Stimulated activated CD4-positive, alpha-beta T cell treated with anti-CD3 and anti-CD28 coated beads, Interleukin-2, amount 100 ng/mL, for 4 hours (primary cell): ENCODE measurements around the gene STX19.

Experiments used
- DNase-seq: peaks from one replicate; pipeline ENCODE4 v3.0.0-alpha.2; 2020; ENCODE audit warnings: low read depth

Gene STX19

GRCh38 chr3:94036909-94037507, 8.6 kb upstream of the STX19 start:
- no peak for DNase-seq

GRCh38 chr3:94026623-94027022, 1.8 kb downstream of the STX19 start:
- no peak for DNase-seq

GRCh38 chr3:94024385-94024784, 4.0 kb downstream of the STX19 start:
- DNase-seq: no peak

- no peak for DNase-seq
These were observed 8.1 kb downstream of the STX19 start for GRCh38 chr3:94020293-94020692.

DNA sequence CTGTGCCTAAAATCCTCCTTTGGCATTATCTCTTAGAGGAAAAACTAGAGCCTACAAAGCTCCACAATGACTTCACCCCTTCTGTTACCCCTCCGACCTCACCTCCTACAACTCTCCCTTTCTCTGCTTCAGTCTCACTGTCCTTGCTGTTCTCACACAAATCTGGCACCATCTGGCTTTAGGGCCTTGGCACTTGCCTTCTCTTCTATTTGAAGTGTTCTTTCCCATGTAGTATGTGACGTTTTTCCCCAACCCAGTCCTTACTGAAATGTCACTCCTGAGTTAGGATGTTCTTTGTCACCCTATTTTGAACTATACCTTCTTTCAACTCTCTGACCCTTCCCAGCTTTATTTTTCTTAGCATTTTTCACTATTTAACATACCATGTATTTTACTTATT, 8.7 kb downstream of the STX19 start:
- DNase-seq: no peak

DNA sequence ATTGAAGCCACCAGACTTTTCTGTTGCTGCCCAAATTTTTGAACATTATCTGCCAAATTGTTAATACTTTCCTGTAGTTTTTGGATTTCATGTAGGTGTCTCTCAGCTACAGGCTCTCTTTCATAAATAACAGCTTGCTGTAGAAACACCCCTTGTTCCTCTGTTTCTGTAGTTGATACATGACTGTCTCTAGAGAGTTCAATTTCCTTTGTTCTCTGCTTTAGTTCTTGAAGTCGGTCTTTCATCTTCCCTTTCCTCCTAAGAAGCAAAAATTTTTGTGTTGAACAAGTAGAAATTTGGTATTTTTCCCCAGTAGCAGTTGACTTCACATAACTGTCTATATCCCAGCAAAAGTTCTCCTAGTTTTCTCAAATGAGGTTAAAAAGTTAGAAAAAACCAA, 13.4 kb downstream of the STX19 start:
- no peak for DNase-seq

DNA sequence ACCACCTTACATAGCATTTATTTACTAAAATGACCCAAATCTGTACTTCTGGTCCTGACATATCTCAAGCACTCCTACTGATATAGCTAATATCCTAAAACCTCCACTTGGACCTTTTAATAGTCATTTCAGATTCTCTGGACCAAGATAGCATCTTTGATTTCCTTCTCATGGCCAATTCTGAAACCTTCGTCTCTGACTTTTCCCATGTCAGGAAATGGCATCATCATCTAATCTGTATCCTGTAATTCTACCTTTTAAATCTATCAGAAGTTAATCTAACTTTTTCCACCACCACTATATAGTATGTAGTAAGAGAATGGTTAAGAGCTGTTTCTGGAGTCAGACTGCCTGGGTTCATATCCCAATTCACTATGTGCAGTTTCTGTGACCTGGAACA, 16.2 kb downstream of the STX19 start:
- no peak for DNase-seq

DNA sequence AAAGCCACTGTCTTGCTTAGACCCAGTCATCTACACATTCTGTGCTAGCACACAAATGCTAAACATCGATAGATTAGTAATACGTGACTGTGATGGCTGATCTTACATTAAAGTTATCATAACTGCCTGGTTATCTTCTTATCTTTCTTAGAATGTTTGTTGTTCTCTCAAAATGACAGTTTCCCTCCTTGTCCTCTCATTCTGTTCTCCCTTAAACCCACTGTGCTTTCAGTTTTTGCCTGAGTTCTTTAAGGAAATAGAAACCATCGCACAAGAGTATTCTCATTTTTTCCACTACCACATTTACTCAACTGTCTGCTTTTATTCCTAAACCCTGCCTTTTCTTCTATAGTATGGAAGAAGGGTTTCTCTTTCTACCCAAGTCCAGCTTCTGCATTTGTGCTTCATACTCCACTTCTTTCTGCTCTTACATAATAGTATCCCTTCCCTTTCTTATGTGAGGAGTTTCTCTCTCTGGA, 17.1 kb downstream of the STX19 start:
- DNase-seq: no peak

GRCh38 chr3:94009608-94010007, 18.8 kb downstream of the STX19 start:
- no peak for DNase-seq

DNA sequence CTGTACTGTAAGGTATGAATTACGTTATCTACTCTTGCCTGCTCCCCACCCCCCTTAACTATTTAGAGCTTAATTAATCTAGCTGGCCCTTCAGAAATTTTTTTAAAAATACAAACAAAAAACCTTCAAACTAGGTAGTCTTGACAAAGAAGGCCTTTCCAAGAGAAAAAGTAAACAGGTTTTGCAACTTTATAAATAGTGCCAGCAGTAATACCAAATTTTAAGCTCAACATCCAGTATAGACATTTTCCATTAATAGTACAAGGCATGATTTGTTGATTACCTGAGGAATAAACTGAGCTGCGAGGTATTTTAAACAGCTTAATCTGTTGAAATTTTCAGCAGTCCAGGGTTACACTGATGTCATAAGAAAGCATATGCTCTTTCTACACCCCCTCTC, 20.1 kb downstream of the STX19 start:
- no peak for DNase-seq

DNA sequence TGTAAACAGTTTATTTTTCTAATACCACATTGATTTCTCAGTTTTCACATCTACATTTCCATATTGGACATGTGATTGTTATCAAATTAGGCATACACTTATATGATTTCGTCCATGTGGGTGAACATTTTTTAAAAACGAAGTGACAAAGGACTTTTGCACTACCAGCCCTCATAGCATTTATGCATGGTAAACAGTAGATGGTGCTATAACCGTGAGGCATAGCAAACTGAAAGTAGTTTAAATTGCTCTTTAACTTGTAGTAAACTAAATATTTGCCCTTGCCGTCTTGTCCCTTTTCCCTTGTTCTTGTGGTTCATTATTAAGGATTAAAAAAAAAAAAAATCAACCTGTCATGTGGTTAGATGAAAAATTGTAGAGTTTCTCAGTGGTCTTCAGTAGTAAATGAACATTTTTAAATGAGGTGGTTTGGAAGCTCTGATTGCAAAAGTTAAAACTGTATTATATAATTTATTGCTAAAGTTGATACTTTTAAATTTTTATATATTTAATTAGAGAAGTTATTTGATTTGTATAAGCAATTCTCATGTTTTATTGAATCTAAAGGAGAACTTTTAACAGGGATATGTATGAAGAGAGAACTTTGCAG, 24.0 kb downstream of the STX19 start:
- no peak for DNase-seq

DNA sequence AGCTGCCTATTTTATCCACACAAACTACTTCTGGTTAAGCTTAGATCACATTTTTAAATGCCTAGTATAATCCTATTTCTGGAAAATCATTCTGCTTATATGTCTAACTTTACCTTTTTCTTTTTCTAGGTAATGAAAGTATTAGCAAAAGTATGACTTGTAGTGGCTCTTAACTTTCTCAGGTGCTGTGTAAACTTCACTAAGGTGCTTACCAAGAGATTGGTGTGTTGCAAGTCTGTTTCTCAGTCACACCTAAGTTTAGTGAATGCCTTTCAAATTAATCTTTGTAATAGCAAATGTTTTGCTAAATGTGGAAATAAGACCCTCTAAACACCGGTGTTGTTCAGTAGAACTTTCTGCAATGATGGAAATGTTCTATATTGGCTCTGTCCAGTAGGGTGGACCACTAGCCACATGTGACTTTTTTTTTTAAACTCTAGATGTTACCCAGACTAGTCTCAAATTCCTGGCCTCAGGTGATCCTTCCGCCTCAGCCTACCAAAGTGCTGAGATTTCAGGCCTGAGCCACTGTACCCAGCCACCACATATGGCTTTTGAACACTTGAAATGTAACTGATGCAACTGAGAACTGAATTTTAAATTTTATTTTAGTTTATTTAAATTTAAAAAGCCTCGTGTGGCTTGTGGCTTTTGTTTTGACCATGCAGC, 26.4 kb downstream of the STX19 start:
- no peak for DNase-seq

DNA sequence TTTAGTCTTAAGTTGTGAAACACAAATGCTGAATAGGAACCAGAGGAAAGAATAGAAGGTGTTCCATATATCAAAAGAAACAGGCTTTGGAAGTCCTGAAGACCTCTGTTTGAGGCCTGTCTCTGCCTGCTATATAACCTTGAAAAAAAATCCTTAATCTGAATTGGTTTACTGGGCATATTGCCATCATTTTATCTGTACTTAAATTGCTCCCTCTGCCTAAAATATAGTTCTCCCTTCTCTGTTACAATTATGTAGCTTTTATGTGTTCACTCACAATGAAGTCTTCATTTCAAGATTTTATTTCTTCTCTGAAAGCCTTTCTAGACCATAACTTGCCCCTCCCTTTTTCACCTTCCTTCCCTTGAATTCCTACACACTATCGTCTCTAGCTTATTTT, 27.2 kb downstream of the STX19 start:
- no peak for DNase-seq

DNA sequence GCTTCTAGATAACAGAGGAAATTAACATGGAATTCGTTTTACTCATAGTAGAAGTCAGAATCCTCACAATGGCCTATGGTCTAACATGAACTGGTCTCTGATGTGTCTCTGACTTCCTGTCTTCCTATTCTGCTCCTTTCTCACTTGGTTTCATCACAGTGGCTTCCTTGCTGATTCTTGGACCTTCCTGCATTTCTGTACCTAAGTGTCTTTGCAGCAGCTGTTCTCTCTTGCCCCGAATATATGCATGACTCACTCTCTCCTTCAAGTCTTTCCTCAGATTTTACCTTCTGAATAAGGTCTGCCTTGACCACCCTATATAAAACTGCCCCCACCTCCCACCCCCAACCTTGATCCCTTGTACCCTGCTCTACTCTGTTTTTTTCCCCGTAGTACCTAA, 34.3 kb downstream of the STX19 start:
- no peak for DNase-seq

- DNase-seq: no peak
These were observed 36.2 kb downstream of the STX19 start for GRCh38 chr3:93992207-93992606.

- no peak for DNase-seq
These were observed 36.8 kb downstream of the STX19 start for GRCh38 chr3:93991631-93992030.

GRCh38 chr3:93989241-93989640, 39.2 kb downstream of the STX19 start:
- no peak for DNase-seq

GRCh38 chr3:93988764-93989163, 39.6 kb downstream of the STX19 start:
- no peak for DNase-seq

DNA sequence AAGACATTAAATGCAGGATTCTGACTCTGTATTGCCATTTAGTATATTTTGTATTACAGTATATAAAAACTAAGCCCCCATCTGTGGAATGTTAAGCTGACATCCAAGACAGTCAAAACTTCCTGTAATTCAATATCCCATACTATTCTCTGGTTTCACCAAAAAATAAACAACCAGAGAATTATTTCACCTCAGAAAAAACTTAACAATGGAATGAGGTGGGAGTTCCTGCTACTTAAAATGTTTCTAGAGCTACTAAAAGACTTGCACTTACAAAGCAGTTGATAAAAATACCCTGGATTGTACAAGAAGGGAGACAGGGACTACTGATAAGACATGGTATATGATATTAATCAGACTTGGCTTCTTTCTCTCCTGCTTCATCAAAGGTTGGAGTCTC, 40.1 kb downstream of the STX19 start:
- no peak for DNase-seq

DNA sequence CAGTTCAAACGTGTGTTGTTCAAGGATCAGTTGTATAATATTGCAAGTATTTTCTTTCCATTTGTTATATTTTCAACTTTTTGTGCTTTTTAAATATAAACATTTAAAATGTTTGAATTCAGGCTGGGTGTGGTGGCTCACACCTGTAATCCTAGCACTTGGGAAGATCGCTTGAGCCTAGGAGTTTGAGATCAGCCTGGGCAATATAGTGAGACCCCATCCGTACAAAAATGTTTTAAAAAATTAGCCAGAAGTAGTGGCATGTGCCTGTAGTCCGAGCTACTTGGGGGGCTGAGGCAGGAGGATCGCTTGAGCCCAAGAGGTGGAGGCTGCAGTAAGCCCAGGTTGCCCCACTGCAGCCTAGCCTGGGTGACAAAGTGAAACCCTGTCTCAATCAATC, 43.8 kb downstream of the STX19 start:
- DNase-seq: no peak

- no peak for DNase-seq
These were observed 45.0 kb downstream of the STX19 start for GRCh38 chr3:93983408-93983807.

DNA sequence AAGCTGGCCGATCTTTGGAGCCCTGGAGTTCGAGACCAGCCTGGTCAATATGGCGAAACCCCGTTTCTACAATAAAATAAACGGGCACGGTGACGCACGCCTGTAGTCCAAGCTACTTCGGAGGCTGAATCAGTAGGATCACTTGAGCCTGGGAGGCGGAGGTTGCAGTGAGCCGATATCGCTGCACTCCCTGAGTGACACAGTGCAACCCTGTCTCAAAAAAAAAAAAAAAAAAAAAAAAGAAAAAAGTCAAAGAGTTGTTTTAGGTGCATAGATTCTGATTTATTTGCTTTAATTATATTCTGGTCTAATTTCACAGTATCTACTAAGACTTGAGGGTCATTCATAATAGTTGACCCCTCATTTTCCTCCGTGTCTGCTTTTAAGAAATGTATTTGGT, 46.7 kb downstream of the STX19 start:
- no peak for DNase-seq

DNA sequence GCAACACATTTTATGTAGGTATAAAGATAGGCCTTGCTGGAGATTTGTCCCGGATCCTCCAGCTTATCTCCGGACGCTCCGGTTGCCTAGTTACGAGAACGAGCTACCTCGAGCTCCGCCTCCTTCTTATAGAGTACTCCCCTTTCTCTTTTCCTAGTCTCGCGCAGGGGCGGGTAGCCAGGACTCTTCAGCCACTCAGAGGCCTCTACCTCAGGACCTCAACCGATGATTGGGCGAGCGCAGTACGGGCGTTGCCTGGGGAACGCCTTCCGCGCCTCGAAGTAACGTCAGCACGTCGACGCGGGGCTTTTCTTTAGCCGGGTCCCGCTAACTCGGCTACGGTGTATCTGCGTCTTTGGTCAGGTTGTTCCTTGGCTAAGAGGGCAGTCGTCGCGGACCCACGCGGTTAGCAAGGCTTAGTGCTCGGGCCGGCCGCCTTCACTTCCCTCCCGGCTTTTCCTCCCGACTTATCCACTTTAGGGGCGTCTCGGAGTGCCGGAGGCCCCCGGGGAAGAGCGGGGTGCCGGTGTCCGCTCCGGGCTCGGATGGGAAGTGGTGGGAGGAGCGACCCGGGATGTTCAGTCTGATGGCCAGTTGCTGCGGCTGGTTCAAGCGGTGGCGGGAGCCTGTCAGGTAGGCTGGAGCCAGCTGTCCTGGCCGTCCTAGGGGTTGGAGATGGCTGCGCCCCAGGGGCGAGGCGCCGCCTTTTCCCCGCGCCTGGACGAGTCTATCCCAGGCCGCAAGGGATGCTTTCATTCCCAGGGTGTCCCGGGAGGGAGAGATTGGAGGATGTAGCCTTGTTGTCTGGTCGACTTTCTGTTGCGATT, 48.3 kb downstream of the STX19 start, which contains the start of gene ARL13B:
ARL13B (plus strand) TSS at position 306 of the 827 bp plus-strand sequence; CDS start at position 575, 269 bp downstream.
- peak; percentile 92 for DNase-seq
